WTC11 (cell line): ENCODE data around the gene ZNHIT1.

Experiments used
- CTCF ChIP-seq: fragments of 200-600 bp; IDR thresholded peaks from 2 replicates; pipeline ENCODE4 v1.8.0; 2022; ENCODE audit warnings: antibody characterized with exemption
- IRF1 ChIP-seq: sonication (generic); formaldehyde crosslinking; IDR thresholded peaks from 2 replicates; pipeline ENCODE4 v1.8.0; 2023; ENCODE audit warnings: missing genetic modification reagents
- JUN ChIP-seq: sonication (generic); formaldehyde crosslinking; IDR thresholded peaks from 2 replicates; pipeline ENCODE4 v1.8.0; 2023; ENCODE audit warnings: mild to moderate bottlenecking, missing genetic modification reagents
- SP1 ChIP-seq: sonication (generic); formaldehyde crosslinking; conservative IDR thresholded peaks from 2 replicates; pipeline ENCODE4 v1.8.1; 2022; ENCODE audit warnings: missing genetic modification reagents
- TCF7 ChIP-seq: sonication (generic); formaldehyde crosslinking; IDR thresholded peaks from 2 replicates; pipeline ENCODE4 v1.8.0; 2022; ENCODE audit warnings: mild to moderate bottlenecking, low read depth, missing genetic modification reagents, moderate library complexity
- TEAD4 ChIP-seq: sonication (generic); formaldehyde crosslinking; IDR thresholded peaks from 2 replicates; pipeline ENCODE4 v1.8.0; 2022; ENCODE audit warnings: mild to moderate bottlenecking, missing genetic modification reagents
- TF ChIP-seq, protein P1 (sequence below): sonication (generic); formaldehyde crosslinking; IDR thresholded peaks from 2 replicates; pipeline ENCODE4 v1.8.1; 2023; ENCODE audit warnings: mild to moderate bottlenecking, missing genetic modification reagents, moderate library complexity
- TF ChIP-seq, protein P2 (sequence below): sonication (generic); formaldehyde crosslinking; IDR thresholded peaks from 2 replicates; pipeline ENCODE4 v1.8.0; 2022; ENCODE audit warnings: mild to moderate bottlenecking, missing genetic modification reagents
- TF ChIP-seq, protein P3 (sequence below): sonication (generic); formaldehyde crosslinking; conservative IDR thresholded peaks from 2 replicates; pipeline ENCODE4 v1.8.1; 2022; ENCODE audit warnings: mild to moderate bottlenecking, missing genetic modification reagents
- TF ChIP-seq, protein P4 (sequence below): sonication (generic); formaldehyde crosslinking; IDR thresholded peaks from 2 replicates; pipeline ENCODE4 v1.8.1; 2022; ENCODE audit warnings: mild to moderate bottlenecking, moderate library complexity, missing genetic modification reagents

DNA sequence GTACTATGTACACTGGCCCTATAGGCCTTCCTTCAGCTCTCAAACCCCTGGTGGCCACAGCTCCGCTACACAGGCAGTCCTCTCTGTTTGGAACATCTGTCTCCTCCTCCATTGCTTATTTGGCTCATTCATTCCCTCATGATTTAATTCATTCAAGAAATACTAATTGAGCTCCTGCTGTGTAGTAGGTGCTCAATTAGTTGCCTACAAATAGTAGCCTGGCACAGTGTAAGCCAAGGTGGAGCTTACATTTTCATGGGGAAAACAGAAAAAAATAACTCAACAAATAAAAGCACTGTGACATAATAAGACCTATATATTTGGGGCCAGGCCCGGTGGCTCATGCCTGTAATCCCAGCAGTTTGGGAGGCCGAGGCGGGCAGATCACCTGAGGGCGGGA, 30.3 kb downstream of the ZNHIT1 start:
- TF ChIP-seq CTCF, result no peak
- TF ChIP-seq TEAD4 (CRISPR knock-in tag), result no peak
- TF ChIP-seq, protein P1, sequence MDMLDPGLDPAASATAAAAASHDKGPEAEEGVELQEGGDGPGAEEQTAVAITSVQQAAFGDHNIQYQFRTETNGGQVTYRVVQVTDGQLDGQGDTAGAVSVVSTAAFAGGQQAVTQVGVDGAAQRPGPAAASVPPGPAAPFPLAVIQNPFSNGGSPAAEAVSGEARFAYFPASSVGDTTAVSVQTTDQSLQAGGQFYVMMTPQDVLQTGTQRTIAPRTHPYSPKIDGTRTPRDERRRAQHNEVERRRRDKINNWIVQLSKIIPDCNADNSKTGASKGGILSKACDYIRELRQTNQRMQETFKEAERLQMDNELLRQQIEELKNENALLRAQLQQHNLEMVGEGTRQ, result no peak
- TF ChIP-seq IRF1 (CRISPR knock-in tag), result no peak
- TF ChIP-seq, protein P2, sequence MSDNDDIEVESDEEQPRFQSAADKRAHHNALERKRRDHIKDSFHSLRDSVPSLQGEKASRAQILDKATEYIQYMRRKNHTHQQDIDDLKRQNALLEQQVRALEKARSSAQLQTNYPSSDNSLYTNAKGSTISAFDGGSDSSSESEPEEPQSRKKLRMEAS, result no peak
- TF ChIP-seq, protein P3, sequence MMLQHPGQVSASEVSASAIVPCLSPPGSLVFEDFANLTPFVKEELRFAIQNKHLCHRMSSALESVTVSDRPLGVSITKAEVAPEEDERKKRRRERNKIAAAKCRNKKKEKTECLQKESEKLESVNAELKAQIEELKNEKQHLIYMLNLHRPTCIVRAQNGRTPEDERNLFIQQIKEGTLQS (CRISPR knock-in tag), result no peak
- TF ChIP-seq, protein P4, sequence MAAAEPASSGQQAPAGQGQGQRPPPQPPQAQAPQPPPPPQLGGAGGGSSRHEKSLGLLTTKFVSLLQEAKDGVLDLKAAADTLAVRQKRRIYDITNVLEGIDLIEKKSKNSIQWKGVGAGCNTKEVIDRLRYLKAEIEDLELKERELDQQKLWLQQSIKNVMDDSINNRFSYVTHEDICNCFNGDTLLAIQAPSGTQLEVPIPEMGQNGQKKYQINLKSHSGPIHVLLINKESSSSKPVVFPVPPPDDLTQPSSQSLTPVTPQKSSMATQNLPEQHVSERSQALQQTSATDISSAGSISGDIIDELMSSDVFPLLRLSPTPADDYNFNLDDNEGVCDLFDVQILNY (CRISPR knock-in tag), result no peak
- no peak for TF ChIP-seq TCF7 (CRISPR knock-in tag)
- TF ChIP-seq JUN, result no peak
- no peak for TF ChIP-seq SP1 (CRISPR knock-in tag)
